NCI-H2107 treated with DMSO at 0.1 percent for 48 hours (cell line): ENCODE results near the gene AGFG2.

Experiments used
- DNase-seq: peaks from one replicate; lab custom pipeline; 2025; ENCODE audit not compliant: unreplicated experiment; lab: John Stamatoyannopoulos, UW

The AGFG2 gene

DNA sequence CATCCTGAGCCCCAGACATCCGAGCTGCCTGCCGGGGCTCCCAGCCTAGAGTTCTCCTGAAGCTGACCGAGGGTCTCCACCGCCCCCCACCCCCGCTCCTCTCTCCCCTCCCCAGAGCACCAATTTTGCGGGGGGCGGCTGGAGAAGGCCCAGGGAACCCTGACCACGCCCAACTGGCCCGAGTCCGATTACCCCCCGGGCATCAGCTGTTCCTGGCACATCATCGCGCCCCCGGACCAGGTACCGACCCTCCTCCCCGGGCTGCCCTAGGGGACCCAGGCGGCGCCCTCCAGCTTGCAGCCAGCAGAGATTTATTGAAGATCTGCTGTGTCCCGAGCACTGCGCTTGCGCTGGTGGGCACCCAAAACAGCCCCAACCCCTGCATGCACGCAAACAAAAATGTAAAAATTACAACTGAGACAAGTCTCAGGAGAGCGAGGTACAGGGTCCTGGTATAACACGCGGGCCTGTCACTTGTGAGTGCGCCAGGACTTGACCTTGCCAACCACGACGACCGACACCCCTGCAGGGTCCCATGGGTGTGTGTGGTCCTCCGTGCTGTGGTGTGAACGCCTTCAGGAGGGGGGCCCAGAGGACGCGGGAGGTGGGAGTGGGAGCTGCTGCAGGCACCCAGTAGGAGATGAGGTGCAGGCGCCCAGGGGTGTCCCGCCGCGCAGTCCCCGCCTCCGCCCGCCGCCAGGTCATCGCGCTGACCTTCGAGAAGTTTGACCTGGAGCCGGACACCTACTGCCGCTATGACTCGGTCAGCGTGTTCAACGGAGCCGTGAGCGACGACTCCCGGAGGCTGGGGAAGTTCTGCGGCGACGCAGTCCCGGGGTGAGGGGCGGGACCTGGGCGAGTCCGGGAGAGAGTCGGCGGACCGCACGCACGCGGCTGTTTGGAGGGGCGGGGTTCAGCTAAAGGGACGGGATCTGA is 66.2 kb downstream of the AGFG2 start:
- no peak for DNase-seq

DNA sequence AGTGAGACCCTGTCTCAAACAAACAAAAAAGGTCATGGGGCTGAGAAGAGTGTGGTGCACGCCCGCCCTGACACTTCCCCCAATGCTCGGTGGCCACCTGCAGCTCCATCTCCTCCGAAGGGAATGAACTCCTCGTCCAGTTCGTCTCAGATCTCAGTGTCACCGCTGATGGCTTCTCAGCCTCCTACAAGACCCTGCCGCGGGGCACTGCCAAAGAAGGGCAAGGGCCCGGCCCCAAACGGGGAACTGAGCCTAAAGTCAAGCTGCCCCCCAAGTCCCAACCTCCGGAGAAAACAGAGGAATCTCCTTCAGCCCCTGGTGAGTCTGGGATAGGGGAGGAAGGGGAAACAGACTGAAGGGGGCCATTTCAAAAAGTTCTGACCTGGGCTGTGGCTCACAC is 67.3 kb downstream of the AGFG2 start:
- DNase-seq = no peak

DNA sequence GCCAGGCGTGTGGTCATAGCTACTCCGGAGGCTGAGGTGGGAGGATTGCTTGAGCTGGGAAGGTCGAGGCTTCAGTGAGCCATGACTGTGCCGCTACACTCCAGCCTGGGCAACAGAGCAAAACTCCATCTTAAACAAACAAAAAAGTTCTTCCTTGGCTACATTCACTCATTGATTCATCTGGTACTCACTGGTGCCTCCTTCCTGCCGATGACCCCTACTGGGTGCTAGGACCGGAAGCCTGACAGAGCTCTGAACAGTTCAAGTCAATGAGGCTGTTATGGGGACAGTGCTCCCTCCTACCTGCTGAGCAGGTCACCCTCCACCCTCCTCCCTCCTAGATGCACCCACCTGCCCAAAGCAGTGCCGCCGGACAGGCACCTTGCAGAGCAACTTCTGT is 68.1 kb downstream of the AGFG2 start:
- no peak for DNase-seq

DNA sequence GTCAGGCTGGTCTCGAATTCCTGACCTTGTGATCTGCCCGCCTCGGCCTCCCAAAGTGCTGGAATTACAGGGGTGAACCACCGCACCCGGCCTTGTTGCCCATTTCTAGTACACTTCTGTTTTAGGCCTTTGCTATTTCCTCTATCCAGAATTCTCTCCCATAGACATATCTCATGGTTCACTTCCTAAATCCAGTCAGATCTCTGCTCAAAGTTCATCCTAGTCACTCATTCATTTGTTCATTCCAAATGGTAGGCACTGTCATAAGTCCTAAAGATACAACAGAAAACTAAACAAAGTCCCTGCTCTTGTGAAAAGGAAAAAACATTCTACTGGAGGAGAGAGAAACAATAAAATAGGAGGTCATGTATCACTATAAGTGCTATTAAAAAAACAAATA is 71.0 kb downstream of the AGFG2 start:
- no peak for DNase-seq

DNA sequence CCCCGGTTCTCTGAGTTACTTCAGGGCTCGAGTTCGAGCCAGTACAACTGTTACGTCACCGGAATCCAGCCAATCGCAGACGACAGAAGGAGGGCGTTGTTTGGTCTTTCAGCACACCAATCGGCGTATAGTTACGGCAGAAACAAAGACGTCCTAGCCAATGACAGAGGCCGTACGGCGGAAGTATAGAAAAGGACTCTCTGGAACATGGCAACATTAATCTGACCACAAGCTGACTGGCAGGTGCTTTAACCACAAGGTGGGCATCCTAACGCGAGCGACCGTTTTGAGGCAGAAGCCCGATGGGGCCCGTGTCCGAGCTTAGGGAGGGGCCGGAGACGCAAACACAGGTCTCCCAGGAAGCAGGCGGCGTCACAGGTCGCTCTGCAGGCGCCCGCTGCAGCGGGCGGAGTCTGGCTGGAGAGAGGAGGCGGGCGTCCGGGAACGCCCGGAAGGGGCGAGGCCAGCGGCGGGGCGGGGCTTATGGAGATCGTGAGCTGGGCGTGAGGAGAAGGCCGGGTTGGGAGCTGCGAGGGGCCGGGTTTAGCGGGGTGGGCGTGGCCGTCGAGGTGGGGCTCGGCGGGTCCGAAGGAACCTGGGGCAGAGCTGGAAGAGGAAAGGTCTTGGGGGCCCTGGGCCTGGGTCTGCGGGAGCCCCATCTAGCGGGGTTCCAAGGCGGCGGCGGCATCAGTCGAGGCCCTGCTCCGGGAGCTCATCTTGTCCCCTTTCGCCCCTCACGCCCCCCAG is 73.2 kb downstream of the AGFG2 start, which contains the start of gene MOSPD3:
MOSPD3 (plus strand) TSS at position 558 of the 747 bp plus-strand sequence. CDS start 252 bp downstream, outside the sequence.
- peak; percentile 99 for DNase-seq

DNA sequence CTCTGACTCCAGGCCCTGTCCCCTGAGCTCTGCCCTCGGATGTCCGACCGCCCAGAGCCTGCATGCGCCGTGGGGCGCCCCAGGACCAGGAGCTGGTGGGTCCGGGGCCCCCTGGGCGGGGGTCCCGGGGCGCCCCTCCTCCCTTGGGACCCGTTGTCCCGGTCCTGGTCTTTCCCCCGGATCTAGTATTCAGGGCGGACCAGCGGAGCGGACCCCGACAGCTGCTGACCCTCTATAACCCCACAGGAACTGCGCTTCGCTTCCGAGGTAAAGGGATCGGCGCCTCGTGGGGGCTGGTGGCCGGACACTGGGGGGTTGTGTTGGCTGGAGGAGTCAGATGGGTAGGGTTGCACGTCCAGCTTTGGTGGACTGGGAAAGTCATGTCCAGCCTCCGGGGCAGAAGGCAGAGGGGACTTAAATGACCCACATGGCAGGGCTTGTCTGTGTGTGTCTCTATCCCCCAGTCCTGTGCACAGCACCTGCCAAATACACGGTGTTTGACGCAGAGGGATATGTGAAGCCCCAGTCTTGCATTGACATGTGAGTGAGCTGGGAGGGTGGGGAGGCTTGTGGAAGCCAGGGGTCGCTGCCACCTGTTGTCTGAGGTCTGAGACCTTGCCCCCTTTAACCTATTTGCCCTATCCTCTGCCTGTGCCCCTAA is 73.9 kb downstream of the AGFG2 start:
- no peak for DNase-seq

DNA sequence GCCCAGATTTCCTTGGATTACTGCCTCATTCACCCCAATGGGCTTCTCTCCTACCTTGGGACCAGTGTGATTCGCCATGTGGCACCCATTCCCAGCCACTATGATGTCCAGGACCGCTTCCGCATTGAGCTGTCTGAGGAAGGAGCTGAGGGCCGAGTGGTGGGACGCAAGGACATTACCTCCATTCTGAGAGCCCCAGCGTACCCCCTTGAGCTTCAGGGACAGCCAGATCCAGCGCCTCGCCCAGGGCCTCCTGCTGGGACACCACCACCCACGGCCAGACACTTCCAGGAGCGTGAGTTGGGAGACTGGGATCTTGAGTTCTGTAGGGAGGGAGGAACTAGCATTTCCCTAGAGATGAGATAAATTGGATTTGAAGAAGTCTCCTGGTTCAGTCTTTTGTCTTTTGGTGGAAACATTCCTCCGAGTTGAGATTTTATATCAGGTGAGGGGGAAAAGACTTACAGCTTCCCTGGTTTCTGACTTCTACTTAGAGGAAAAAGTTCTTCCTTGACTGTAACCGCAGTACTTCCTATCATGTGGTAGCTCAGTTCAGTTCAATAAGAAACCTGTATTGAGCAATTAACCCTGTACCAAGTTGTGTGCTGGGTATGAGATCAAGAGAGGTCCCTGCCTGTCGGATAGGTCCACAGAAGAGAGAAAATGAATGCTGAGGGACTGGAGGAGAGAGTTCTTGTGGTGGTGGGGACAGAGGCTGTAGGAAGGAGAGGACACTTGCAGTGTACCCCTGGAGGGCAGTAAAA is 74.6 kb downstream of the AGFG2 start:
- DNase-seq = no peak

DNA sequence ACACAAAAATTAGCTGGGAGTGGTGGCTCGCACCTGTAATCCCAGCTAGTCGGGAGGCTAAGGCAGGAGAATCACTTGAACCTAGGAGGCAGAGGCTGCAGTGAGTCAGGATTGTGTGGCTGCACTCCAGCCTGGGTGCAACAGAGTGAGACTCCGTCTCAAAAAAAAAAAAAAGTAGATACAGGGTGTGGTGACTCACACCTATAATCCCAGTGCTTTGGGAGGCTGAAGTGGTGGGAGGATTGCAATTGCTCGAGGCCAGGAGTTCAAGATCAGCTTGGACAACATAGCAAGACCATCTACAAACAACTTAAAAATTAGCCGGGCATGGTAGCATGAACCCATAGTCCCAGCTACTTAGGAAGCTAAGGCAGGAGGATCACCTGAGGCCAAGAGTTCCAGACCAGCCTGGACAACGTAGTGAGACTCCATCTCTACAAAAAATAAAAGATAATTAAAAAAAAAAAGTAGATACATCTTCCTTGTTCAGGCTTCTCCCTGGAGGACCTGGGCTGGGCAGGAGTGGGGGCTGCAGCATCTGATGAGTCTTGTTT is 75.4 kb downstream of the AGFG2 start:
- no peak for DNase-seq
